Measurements from ENCODE around the gene PRMT1.

GRCh38 chr19:49653466-49653806, 23.6 kb upstream of the PRMT1 start:
- TF ChIP-seq EP300 (IDR thresholded peaks at IDR 0.05; ENCODE audit: low read depth): no peak
- TF ChIP-seq CTCF (IDR thresholded peaks at IDR 0.05): no peak
- no peak for TF ChIP-seq POLR2AphosphoS5 (IDR thresholded peaks at IDR 0.05)

Measured in transverse colon (tissue), 4 donors.